ENCODE results near the gene QRSL1.

DNA sequence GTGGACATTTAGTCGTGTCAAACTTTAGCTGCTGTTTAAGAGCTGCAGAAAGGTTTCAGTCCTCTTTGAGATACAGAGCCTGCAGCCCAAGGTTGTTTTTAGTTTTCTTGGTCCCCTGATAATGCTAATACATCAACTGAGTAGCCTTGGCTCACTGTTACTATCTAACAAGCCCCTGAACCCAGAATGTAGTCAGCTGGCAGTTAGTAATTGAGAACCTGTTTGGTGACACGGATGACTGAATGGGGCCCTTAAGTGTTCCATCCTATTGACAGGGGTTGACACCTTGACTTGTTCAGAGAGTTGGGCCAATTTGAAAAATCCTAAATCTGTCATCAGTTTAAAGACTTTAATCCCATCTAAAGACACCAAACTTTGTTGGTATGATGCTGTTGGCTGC, 2.9 kb upstream of the QRSL1 start:
- TF ChIP-seq, protein P1, sequence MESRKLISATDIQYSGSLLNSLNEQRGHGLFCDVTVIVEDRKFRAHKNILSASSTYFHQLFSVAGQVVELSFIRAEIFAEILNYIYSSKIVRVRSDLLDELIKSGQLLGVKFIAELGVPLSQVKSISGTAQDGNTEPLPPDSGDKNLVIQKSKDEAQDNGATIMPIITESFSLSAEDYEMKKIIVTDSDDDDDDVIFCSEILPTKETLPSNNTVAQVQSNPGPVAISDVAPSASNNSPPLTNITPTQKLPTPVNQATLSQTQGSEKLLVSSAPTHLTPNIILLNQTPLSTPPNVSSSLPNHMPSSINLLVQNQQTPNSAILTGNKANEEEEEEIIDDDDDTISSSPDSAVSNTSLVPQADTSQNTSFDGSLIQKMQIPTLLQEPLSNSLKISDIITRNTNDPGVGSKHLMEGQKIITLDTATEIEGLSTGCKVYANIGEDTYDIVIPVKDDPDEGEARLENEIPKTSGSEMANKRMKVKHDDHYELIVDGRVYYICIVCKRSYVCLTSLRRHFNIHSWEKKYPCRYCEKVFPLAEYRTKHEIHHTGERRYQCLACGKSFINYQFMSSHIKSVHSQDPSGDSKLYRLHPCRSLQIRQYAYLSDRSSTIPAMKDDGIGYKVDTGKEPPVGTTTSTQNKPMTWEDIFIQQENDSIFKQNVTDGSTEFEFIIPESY (IDR thresholded peaks at IDR 0.05): no peak
- no peak for TF ChIP-seq POLR2AphosphoS5 (IDR thresholded peaks at IDR 0.05; ENCODE audit: low read length)
- no peak for TF ChIP-seq NR2C2 (IDR thresholded peaks at IDR 0.05; ENCODE audit: borderline replicate concordance, control insufficient read depth, insufficient read length, low read depth)
- no peak for TF ChIP-seq JUND (IDR thresholded peaks at IDR 0.05; ENCODE audit: low read depth, low read length)
- no peak for TF ChIP-seq E4F1 (IDR thresholded peaks at IDR 0.05; ENCODE audit: borderline replicate concordance, partially characterized antibody)
- TF ChIP-seq, protein P2, sequence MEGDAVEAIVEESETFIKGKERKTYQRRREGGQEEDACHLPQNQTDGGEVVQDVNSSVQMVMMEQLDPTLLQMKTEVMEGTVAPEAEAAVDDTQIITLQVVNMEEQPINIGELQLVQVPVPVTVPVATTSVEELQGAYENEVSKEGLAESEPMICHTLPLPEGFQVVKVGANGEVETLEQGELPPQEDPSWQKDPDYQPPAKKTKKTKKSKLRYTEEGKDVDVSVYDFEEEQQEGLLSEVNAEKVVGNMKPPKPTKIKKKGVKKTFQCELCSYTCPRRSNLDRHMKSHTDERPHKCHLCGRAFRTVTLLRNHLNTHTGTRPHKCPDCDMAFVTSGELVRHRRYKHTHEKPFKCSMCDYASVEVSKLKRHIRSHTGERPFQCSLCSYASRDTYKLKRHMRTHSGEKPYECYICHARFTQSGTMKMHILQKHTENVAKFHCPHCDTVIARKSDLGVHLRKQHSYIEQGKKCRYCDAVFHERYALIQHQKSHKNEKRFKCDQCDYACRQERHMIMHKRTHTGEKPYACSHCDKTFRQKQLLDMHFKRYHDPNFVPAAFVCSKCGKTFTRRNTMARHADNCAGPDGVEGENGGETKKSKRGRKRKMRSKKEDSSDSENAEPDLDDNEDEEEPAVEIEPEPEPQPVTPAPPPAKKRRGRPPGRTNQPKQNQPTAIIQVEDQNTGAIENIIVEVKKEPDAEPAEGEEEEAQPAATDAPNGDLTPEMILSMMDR (IDR thresholded peaks at IDR 0.05 in 2 of 3, conservative IDR thresholded peaks at IDR 0.05 in 1 of 3; ENCODE audit: control insufficient read depth in 2 of 3, extremely low read depth in 1 of 3, insufficient read depth in 1 of 3, low read depth in 3 of 3, low read length in 3 of 3): no peak
- TF ChIP-seq SUPT20H (IDR thresholded peaks at IDR 0.05; ENCODE audit: borderline replicate concordance, control insufficient read depth, low read depth, low read length): no peak
- no peak for TF ChIP-seq SREBF2 (IDR thresholded peaks at IDR 0.05; ENCODE audit: low read length)
- TF ChIP-seq SMC3 (IDR thresholded peaks at IDR 0.05; ENCODE audit: borderline replicate concordance, low read length): no peak
- no peak for TF ChIP-seq BCL11A (IDR thresholded peaks at IDR 0.05; ENCODE audit: low read depth, low read length)
- TF ChIP-seq CHD2 (IDR thresholded peaks at IDR 0.05; ENCODE audit: borderline replicate concordance, low read depth, low read length): no peak
- no peak for TF ChIP-seq SP1 (IDR thresholded peaks at IDR 0.05; ENCODE audit: low read depth, low read length)
- TF ChIP-seq, protein P3, sequence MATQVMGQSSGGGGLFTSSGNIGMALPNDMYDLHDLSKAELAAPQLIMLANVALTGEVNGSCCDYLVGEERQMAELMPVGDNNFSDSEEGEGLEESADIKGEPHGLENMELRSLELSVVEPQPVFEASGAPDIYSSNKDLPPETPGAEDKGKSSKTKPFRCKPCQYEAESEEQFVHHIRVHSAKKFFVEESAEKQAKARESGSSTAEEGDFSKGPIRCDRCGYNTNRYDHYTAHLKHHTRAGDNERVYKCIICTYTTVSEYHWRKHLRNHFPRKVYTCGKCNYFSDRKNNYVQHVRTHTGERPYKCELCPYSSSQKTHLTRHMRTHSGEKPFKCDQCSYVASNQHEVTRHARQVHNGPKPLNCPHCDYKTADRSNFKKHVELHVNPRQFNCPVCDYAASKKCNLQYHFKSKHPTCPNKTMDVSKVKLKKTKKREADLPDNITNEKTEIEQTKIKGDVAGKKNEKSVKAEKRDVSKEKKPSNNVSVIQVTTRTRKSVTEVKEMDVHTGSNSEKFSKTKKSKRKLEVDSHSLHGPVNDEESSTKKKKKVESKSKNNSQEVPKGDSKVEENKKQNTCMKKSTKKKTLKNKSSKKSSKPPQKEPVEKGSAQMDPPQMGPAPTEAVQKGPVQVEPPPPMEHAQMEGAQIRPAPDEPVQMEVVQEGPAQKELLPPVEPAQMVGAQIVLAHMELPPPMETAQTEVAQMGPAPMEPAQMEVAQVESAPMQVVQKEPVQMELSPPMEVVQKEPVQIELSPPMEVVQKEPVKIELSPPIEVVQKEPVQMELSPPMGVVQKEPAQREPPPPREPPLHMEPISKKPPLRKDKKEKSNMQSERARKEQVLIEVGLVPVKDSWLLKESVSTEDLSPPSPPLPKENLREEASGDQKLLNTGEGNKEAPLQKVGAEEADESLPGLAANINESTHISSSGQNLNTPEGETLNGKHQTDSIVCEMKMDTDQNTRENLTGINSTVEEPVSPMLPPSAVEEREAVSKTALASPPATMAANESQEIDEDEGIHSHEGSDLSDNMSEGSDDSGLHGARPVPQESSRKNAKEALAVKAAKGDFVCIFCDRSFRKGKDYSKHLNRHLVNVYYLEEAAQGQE (IDR thresholded peaks at IDR 0.05; ENCODE audit: low read depth, low read length): no peak

Measured in GM12878 (cell line).